ENCODE measurements around the gene KCNJ14.

DNA sequence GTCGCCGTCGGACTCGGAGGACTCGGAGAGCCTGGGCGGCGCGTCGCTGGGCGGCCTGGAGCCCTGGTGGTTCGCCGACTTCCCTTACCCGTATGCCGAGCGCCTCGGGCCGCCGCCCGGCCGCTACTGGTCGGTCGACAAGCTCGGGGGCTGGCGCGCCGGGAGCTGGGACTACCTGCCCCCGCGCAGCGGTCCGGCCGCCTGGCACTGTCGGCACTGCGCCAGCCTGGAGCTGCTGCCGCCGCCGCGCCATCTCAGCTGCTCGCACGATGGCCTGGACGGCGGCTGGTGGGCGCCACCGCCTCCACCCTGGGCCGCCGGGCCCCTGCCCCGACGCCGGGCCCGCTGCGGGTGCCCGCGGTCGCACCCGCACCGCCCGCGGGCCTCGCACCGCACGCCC is 12.1 kb upstream of the KCNJ14 start:
- TF ChIP-seq, protein P1, sequence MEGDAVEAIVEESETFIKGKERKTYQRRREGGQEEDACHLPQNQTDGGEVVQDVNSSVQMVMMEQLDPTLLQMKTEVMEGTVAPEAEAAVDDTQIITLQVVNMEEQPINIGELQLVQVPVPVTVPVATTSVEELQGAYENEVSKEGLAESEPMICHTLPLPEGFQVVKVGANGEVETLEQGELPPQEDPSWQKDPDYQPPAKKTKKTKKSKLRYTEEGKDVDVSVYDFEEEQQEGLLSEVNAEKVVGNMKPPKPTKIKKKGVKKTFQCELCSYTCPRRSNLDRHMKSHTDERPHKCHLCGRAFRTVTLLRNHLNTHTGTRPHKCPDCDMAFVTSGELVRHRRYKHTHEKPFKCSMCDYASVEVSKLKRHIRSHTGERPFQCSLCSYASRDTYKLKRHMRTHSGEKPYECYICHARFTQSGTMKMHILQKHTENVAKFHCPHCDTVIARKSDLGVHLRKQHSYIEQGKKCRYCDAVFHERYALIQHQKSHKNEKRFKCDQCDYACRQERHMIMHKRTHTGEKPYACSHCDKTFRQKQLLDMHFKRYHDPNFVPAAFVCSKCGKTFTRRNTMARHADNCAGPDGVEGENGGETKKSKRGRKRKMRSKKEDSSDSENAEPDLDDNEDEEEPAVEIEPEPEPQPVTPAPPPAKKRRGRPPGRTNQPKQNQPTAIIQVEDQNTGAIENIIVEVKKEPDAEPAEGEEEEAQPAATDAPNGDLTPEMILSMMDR (IDR thresholded peaks at IDR 0.05): no peak
- no peak for TF ChIP-seq POLR2A (IDR thresholded peaks at IDR 0.05)
- no peak for TF ChIP-seq POLR2AphosphoS5 (IDR thresholded peaks at IDR 0.05)
- no peak for TF ChIP-seq EP300 (IDR thresholded peaks at IDR 0.05)

Measured in gastroesophageal sphincter (tissue), 3 donors.